RPMI8226 (cell line): ENCODE results near the gene ZBTB22.
A peak's percentile ranks its signal among the peaks of the same experiment; 100 is the strongest.
"Not testable (repeated sequence)": the region's sequence is repeated elsewhere in the genome, so short reads cannot be mapped to it uniquely, and the experiment has no call there.

Experiments used
- DNase-seq: peaks from one replicate; pipeline ENCODE4 v3.0.0-alpha.2; 2015

Gene ZBTB22

DNA sequence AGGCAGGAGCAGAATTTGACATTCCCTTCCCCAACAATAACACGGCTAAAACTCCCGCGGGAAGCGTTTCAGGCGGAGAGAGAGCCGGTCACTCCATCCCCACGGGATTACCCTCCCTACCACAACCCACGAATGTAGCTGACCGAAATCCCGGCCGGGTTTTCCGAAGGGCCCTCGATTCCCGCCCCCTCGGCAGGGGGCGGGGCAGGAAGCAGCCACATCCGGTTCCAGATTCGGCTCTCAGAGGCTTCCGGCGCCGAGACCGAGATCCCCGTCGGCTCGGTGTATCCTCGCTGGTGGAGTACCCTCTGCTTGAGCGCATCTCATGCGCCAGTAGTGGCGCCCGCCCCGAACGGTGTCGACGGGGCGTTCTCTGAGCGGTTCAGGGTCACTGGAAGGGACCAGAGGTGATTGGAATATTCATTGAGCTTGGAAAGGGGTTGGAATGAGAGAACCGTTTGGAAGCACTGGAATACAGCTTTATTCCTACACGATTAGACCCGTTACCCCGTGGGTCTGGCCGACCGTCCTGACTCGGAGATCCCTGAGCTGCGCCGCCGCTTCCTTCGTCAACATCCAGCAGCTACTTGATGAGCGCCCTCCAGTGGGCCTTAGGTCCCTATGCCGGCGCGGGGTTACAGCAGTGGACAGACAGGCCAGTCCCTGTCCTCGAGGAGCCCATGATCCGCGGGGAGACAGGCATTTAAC is 18.2 kb downstream of the ZBTB22 start:
- peak; percentile 97 for DNase-seq

DNA sequence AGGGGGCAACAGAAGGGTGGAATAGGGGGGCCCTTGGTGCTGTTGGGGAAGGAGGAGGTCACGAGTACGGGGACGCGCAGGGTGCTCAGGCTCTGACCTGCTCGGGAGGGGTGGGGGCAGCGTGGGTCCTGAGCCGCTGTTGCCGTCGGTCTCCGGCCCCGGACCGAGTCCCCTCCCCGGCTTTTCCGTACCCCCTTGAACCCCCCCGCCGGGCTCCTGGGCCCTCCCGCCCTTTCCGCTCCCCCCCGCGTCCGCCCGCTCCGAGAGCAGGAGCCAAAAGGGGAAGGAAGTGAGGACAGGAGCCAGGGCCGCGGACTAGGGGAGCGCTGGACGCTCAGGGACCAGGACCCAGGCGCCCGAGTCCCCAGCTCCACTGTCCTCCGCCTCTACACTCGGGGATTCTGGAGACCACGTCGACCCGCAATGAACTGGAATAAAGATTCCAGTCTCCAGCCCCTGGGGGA is 18.7 kb downstream of the ZBTB22 start, which contains the start of gene RGL2:
TSS of gene RGL2 (minus strand) at position 170 of the 464 bp plus-strand sequence. CDS start 332 bp downstream, outside the sequence.
- DNase-seq = peak; percentile 83

DNA sequence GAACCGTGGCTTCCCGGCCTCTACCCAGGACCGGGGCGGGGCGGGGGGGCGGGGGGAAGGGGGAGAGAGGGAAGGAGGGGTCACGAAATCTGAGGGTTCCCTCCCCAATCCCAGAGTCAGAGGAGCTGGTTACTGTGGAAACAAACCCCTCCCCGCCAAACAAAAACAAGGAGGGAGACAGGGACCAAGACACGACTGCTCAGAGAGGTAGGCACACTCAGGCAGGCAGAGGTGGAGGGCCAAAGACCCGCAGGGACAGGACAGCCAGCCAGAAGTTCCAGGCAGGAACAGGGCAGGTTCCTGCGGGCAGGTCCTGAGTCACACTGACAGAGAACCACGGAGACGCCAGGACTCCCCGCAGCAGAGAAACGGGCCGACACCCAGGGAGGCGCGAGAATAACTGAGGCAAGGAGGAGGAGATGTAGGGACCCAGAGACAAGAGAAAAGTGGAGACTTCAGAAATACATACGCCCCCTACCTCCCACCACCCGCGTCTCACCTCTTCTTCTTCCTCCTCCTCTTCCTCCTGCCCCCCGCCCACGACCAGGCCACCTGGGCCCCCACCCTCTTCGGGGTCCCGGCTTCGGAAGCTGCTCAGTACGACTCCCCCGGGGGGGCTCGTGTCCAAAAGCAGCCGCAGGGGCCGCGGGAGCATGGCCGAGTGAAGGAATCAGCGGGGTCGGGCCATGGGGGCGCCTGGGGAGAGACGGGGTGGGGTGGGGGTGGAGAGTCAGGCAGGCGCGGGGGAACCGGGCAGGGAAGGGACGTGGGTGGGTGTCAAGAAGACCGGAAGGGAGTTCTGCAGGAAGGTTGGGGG is 19.4 kb downstream of the ZBTB22 start:
- DNase-seq = peak; percentile 74

DNA sequence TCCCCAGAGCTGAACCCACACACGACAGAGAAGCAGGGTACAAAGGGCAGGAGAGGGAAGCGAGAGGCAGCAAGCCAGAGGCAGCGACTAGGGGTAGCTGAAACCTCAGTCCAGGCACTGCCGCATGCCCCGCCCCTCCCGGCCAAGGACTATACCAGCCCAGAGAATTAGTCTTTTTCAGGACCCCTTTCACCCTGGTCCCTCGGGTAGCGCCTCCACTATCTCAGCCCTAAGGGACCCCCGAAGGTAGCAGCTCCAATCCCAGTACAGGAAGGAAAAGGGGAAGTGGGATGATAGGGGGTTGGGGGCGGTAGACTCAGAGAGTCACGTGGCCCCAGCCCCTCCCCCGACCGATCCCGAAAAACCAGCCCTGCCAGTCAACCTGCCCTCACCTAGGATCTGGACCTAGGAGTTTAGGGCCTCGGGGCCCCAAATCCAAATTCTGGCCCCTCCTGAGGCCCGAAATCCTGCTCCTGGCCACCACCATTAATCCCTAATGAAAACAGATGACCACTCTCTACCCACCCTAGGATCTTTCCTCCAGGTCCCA is 20.1 kb downstream of the ZBTB22 start:
- peak; percentile 41 for DNase-seq

DNA sequence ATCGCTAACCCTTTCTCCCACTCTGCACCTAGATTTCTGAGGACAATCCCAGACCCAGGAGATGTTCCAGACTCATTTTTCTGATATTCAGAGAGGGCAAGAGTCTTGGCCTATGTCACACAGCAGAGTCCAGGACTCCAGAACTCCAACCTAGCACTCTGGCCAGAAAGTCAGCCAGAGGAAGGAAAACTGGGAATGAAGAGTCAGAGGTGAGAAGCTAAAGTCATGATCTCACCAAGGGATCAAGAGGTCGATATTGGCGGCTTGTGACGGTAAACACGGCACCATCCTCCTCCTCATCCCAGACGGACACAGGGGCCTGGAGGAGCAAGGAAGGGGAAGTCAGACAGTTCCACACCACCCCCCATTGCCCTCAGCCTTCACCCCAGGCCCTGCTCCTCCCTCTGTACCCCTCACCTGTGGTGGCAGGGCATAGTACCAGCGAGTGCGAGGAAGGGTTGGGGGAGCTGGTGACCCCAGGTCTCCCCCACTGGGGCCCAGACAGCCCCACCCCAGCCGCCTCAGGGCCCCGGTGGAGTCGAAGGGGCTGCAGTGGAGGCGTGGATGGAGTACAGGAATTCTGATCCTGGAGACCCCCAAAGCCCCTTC is 20.6 kb downstream of the ZBTB22 start:
- no peak for DNase-seq

DNA sequence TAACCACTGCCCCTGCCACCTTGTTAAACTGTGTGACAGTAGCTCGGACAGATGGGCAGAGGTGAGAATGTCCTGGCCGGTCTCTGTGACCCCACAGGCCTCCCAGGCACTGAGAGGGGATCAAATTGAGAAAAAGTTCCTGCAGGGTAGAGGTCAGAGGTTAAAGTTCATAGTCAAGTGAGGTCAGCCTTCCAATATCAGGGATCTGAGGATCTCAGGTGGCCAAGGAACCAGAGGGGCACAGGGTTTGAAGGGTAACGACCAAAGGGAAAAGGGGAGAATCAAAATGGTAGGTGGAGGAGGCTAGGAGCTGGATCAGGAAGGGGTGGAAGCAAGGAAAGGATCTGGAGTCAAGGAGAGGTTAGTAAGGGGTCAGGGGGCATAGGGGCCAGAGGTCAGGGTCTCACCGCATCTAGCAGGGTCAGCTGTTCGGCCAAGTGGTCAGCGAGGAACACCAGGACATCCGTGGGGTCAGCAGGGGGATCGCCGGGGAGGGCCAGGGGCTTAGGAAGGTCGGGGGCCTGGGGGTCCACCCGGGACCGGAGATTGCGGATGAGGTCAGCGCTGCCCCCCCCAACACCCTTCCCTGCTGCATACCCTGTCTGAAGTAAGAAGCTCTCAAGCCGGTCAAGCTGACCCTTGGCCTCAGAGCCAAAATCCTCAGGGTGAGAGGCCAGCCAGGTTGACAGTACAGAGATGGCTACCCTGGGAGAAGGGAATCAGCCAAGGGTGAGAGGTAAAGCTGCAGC is 21.7 kb downstream of the ZBTB22 start:
- DNase-seq = no peak

DNA sequence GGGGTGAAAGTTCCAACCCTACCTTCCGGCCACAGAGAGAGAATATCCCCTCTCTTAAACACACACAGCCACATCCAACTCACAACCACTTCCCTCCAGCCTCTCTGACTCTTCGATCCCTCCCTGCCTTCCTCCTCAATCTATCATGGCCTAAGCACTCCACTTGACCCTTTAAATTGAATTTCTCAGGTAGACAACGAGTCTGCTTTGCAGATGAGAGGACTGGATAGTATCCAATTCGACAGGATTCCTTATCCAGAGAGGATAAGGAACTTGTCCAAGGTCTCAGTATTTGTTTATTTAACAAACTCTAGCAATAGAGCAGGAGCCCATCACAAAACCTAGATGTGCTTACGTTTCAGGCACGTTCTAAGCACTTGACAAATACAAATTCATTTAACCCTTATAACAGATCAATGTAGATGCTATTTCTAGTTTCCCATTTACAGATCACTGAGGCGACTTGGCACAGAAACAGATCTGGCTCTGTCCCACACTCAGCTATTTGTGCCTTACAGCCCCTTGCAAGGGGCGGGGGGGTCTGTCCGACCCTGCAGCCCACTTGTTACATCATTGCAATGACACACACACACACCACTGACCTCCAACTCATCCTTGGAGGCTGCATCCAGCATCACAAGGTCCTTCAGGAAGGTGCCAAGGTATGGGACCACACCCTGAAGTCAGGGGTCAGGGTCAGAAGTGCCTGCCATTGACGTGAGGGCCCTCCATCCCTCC is 23.3 kb downstream of the ZBTB22 start:
- no peak for DNase-seq

DNA sequence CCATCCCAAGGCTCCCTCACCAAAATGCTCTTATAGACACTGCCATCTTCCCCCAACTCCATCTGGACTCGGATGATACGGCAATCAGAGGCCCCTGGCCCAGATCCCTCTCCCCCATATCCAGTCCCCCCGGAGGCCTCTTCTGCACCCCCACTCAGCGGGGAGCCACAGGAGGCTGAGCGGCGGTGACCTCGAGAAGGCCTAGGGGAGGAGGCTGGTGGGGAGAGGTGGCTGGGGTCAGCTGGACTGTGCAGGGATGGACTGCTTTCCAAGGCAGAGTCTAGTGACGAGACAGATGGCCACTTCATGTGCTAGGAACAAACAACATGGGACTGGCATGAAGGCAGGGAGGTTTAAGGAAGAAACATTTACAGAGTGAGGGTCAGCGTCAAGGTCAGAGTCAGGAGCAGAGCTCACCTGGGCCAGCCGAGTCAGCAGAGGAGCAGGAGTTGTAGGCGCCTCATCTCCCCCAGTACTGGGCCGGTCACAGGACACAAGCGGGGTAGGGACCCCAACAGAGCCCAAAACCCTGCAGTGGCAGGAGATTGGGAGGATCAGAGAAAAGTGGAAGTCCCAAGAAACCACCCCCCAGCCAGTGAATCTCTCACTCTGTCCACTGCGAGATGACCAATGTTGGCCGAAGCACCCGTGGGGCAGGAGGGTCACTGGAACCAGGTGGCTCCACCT is 24.4 kb downstream of the ZBTB22 start:
- DNase-seq = no peak

DNA sequence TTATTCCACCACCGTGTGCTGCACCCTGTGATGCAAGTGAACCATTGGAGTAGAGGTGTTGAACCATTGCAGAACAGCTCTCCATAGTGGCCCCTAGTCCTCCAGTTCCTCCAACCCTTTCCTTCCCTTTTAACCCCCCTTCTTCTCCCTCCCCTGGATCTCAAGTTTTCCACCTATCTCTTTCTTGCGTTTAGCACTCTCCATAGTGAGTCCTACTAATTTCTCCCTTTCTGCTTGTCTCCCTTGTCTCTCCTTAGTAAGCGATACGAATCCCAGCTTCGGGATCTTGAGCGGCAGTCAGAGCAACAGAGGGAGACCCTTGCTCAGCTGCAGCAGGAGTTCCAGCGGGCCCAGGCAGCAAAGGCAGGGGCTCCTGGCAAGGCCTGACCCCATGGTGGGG is 27.1 kb downstream of the ZBTB22 start:
- DNase-seq = no peak

DNA sequence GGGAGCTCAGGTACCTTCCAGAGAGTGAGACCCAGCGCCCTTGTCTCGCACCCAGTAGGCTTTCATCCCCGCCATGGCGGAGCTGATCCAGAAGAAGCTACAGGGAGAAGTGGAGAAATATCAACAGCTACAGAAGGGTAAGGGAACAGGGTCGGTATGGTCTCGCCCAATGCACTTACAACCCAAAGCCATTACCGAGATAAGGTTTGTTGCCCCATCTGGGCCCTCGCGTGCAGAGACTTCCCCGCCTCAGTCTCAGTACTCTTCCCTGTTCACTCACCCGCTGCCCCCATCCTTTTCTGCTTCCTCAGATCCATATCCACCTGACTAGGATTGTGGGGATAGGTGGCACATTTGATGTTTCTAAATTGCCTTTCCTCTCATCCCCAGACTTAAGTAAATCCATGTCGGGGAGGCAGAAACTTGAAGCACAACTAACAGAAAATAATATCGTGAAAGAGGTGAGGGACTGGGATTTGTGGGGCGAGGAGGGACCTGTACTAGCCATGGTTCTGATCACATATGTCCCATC is 27.7 kb downstream of the ZBTB22 start:
- DNase-seq = no peak

DNA sequence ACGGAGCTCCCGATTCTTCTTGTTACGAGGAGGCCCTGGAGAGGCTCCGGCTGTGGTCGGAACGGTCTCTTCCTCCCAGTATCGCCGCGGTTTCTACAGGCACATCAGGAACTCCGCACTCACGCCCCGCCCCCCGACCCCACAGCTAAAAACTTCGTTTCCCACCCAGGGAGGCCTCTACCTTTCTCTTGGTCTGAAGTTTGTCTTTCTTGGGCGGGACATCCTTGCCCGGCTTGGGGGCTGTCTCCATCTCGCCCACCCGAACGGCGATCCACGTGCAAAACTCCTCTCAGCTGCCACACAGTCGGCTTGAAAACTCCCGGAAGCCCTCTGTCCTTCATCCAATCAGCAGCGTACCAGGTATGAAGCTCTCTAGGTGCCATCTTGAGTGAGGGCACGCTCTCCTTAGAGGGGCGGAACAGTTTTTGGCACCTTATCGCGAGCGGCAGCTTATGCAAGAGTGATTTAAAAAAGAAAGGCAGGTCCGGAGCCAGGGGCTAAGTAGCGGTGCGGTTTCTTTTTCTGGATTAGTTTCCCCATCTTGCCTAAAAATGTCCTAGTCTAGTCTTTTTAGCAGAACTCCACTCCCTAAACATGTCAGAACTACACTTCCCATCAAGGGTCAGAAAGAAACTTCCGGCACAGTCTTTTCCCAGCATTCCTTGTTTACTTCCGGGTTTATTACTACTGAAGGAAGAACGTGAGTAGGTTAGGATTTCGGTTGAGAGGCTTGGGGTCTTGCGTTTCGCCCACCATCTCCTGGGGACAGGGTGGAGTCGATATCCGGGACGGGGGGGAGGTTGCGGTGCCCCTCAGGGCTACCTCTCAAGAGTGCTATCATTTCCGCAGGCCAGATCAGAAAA is 28.4 kb downstream of the ZBTB22 start, which contains the start of the genes PFDN6 and WDR46:
TSS of gene PFDN6 (plus strand) at position 681 of the 863 bp plus-strand sequence. CDS start 256 bp downstream, outside the sequence.
TSS of gene WDR46 (minus strand) at position 319 of the 863 bp plus-strand sequence. CDS start at position 250, 69 bp downstream.
- peak; percentile 87 for DNase-seq

DNA sequence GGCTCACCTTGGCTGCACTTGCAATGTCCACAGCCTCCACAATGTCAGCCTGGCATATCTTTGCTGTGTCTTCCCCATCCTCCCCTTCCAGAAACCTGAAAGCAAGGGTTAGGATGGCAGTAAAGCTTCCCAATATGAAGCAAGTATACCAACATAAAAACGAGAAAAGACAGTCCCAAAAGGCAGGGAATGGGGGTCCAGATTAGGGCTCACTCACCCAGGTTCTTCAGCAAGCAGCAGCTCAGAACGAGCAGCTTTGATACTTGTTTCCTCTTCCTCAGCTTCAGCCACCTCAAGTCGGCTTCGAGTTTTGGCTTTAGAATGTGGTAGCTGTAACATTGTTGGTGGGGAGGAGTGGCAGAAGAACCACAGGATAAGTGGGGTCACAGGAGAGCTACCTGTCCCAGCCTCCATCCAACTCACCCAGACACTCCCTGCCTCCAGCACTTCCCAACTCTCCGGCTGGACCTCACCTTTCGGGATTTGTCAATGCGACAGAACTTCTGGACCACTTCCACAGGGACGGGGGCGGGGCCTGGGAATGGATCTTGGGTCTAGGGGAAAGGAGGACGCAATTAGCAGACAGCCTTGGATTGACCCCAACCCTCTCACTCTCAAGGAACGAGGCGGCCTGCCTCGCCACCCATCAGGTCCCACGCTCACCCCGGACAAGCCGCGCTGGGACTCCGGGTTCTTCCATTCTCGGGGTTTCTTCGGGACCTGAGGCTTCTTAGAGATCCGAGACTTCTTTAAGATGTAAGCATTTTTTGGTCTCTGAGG is 29.2 kb downstream of the ZBTB22 start:
- no peak for DNase-seq

DNA sequence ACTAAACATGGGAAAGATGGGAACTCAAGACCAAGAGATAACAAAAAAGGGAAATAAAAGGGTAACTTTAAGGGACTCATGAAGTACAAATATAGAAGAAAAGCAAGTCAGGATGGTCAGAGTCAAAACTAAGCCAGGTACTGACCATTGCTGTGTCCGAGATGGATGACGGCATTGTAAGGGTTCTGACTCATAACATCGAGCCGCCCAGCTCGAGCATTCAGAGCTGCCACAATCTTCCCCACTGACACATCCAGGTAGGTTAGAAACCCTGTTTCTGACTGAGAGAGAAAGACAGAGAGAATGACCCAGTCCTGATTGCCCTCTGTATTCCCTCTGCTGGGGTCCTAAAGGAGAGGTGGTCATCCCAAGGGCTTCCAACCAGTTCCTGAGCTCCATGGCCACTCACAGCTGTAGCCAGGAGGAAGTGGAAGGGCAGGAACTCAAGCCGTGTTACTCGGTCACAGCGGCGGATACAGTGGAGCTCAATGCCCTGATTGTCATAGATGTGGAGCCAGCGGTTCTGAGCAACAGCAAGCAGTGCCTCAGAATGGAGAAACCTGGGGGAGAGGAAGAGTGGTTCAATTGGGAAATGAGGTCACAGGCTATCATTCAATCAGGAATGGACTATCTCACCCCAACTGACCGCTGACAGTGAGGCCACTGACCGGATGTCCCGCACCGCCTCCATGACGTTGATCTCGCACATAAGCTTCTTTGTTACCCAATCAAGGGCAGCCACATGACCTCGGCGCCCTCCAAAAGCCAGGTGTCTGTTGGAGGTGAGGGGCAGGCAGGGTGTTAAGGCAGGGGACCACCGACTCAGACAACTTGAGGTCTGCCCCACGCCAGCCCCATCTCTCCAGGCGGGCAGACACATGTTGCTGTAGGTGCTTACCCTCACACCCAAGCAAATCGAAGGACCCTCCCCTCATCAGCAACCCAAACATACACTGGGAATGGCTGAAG is 30.3 kb downstream of the ZBTB22 start:
- no peak for DNase-seq

DNA sequence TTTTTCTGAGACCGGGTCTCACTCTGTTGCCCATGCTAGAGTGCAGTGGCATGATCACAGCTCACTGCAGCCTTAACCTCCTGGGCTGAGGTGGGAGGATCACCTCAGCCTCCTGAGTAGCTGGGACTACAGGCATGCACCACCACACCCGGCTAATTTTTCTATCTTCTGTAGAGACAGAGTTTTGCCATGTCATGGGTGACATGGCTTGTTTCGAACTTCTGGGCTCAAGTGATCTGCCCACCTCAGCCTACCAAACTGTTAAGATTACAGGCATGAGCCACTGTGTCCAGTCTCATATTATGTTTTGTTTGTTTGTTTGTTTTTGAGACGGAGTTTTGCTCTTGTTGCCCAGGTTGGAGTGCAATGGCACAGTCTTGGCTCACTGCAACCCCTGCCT is 32.3 kb downstream of the ZBTB22 start:
- DNase-seq = not testable (repeated sequence)

DNA sequence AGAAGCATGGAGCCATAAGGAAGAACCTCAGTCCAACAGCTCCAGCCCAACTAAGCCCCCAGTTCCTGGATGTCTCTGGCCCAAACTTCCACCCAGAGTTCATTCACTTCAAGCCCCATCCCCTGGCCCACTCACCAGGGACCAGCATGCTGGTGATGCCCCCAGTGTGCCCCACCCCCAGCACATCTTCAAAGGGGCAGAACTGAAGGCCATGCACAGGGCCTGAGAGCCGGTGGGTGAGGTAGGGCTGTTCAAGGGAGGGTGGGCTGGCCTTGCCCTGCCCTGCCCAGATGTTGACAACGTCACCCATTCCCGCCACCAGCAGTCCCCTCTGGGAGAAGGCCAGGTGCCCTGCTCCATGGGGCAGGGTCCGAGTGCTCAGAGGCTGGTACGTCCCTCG is 37.0 kb downstream of the ZBTB22 start:
- DNase-seq = no peak

DNA sequence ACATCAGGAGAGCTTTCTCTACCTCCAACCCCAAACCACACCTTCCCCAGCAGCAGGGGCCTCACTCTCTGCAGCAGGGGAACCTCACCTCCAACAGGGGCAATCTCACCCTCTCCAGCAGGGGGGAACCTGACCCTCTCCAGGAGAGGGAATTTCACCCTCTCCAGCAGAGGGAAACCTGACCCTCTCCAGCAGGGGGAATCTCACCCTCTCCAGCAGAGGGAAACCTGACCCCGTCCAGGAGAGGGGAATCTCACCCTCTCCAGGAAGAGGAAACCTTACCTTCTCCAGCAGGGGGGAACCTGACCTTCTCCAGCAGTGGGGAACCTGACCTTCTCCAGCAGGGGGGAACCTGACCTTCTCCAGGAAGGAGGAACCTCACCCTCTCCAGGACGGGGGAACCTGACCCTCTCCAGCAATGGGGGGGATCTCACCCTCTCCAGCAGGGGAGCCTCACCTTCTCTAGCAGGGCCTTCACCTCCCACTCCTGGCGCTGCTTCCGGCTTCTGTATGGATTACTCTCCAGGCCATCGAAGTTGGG is 37.5 kb downstream of the ZBTB22 start:
- DNase-seq = peak; percentile 61

DNA sequence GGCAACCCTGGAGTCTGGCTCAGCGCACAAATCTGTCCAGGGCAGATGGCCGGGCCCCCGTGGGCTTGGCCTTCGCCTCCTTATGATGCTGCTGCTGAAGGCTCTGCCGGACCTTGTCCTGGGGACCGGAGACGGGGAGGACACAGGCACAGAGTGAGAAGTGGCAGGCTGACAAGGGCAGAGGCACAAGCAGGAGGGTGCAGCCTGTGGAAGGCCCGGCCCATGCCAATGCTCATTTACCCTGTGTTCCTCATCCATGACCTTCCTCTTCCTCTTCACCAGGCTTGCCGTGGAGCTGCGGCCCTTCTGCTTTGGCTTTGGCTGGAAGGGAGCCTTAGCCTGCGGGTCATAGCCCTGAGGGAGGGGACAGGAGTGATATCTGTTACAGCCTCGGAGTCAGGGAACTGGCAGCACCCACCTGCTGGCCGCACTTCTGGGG is 38.3 kb downstream of the ZBTB22 start:
- no peak for DNase-seq
